H1 (cell line): ENCODE results near the gene MMP8.

ENCODE experiments used
- ATF2 ChIP-seq: IDR thresholded peaks from 2 replicates; pipeline ENCODE4 v1.6.1; 2012; ENCODE audit warnings: low read length, inconsistent platforms
- CTCF ChIP-seq, 3 experiments: IDR thresholded peaks; 1 replicate in 2 of 3; 2 replicates in 1 of 3; pipeline versions ENCODE4 v1.5.1 to v1.6.1; 2011; ENCODE audit warnings: low read length in 3 of 3, mild to moderate bottlenecking in 3 of 3, inconsistent platforms in 2 of 3, low read depth in 1 of 3, moderate library complexity in 1 of 3; ENCODE audit not compliant: insufficient read depth in 1 of 3; ENCODE audit errors: control extremely low read depth in 1 of 3
- E2F6 ChIP-seq: IDR thresholded peaks from 2 replicates; pipeline ENCODE4 v1.6.1; 2012; ENCODE audit warnings: inconsistent platforms
- EP300 ChIP-seq, 2 experiments: IDR thresholded peaks; 1 replicate in 1 of 2; 2 replicates in 1 of 2; pipeline ENCODE4 v1.6.1; 2011 to 2012; ENCODE audit warnings: low read depth in 2 of 2, low read length in 2 of 2, mild to moderate bottlenecking in 2 of 2, borderline replicate concordance in 1 of 2, inconsistent platforms in 1 of 2, moderate library complexity in 1 of 2
- EZH2 ChIP-seq: fragments of 200-600 bp; sonication (generic); IDR thresholded peaks from 2 replicates; pipeline ENCODE4 v1.7.1; 2012; ENCODE audit warnings: low read depth, mild to moderate bottlenecking, moderate library complexity, low read length, inconsistent platforms; ENCODE audit not compliant: severe bottlenecking
- POLR2A ChIP-seq, 2 experiments: IDR thresholded peaks; 1 replicate in 1 of 2; 2 replicates in 1 of 2; pipeline ENCODE4 v1.6.1; 2011; ENCODE audit warnings: low read depth in 2 of 2, low read length in 2 of 2, mild to moderate bottlenecking in 2 of 2; ENCODE audit errors: control extremely low read depth in 1 of 2
- USF2 ChIP-seq: IDR thresholded peaks from 2 replicates; pipeline ENCODE4 v1.6.1; 2011; ENCODE audit warnings: low read length, improper control_type of control experiment

- TF ChIP-seq CTCF (IDR thresholded peaks at IDR 0.05; ENCODE audit: control extremely low read depth in 1 of 3, insufficient read depth in 1 of 3, low read depth in 1 of 3, low read length in 3 of 3) (no peak), POLR2A (IDR thresholded peaks at IDR 0.05; ENCODE audit: control extremely low read depth in 1 of 2, low read depth in 2 of 2, low read length in 2 of 2) (no peak), EZH2 (no peak), E2F6 (no peak), ATF2 (no peak), USF2 (no peak), EP300 (IDR thresholded peaks at IDR 0.05; ENCODE audit: borderline replicate concordance in 1 of 2, low read depth in 2 of 2, low read length in 2 of 2) (no peak)
Observed at GRCh38 chr11:102680945-102681344, 43.8 kb downstream of the MMP8 start.
